Measurements from ENCODE around the gene GIN1. TPM values are rescaled to one million over a fixed set of nuclear protein-coding genes. Genes with fewer than 3 reads are reported as not detected.
A peak's percentile ranks its signal among the peaks of the same experiment; 100 is the strongest.

The GIN1 gene
- total RNA-seq, 2 donors from 2014 or later, result 5.9 to 8.0 TPM

- Histone ChIP-seq H3K4me3 (peak overlapping the region; percentile 67), H3K27me3 (no peaks in the 10 kb centered on the region), H3K9ac (ENCODE audit: low read depth in 2 of 2, low read length in 2 of 2) (peak overlapping the region; percentile 75 to 97), H3K27ac (peak overlapping the region; percentile 97), H3K9me3 (no peaks in the 10 kb centered on the region), H3K36me3 (no peaks in the 10 kb centered on the region), H3K4me1 (peaks cover 4% of the 10 kb centered on the region)
- intact Hi-C loops (cut with DNase I), result no loop called here
- TF ChIP-seq CTCF (IDR thresholded peaks at IDR 0.05), result no peak
- DNase-seq, result no peak
Measured at GRCh38 chr5:103119070-103119764, 721 bp downstream of the GIN1 start.

GRCh38 chr5:103117471-103117991 lies 2.4 kb downstream of the GIN1 start:
- Histone ChIP-seq H3K27ac (no peak overlapping the region), H3K9ac (ENCODE audit: low read depth in 2 of 2, low read length in 2 of 2) (no peak overlapping the region), H3K4me1 (peaks cover 4% of the 10 kb centered on the region), H3K27me3 (no peaks in the 10 kb centered on the region), H3K4me3 (no peak overlapping the region), H3K9me3 (no peaks in the 10 kb centered on the region), H3K36me3 (no peaks in the 10 kb centered on the region)
- TF ChIP-seq CTCF (IDR thresholded peaks at IDR 0.05), result no peak
- no peak for DNase-seq
- intact Hi-C loops (cut with DNase I), result no loop called here

- Histone ChIP-seq H3K27me3 (no peaks in the 10 kb centered on the region), H3K4me1 (no peaks in the 10 kb centered on the region), H3K9me3 (no peaks in the 10 kb centered on the region), H3K27ac (no peak overlapping the region), H3K9ac (ENCODE audit: low read depth in 2 of 2, low read length in 2 of 2) (no peak overlapping the region), H3K4me3 (no peak overlapping the region), H3K36me3 (no peaks in the 10 kb centered on the region)
- DNase-seq, result no peak
- no peak for TF ChIP-seq CTCF (IDR thresholded peaks at IDR 0.05)
- intact Hi-C loops (cut with DNase I), result no loop called here
Measured at GRCh38 chr5:103114440-103114839, 5.5 kb downstream of the GIN1 start.

- no peak for TF ChIP-seq CTCF (IDR thresholded peaks at IDR 0.05)
- H3K9me3 ChIP-seq, result no peaks in the 10 kb centered on the region
- no peak overlapping the region for H3K27ac ChIP-seq
- H3K4me1 ChIP-seq, result no peaks in the 10 kb centered on the region
- no peak overlapping the region for H3K4me3 ChIP-seq
- no peaks in the 10 kb centered on the region for H3K36me3 ChIP-seq
- no peak for DNase-seq
- no peaks in the 10 kb centered on the region for H3K27me3 ChIP-seq
- H3K9ac ChIP-seq (ENCODE audit: low read depth in 2 of 2, low read length in 2 of 2), result no peak overlapping the region
- intact Hi-C loops (cut with DNase I), result no loop called here
Measured at GRCh38 chr5:103112910-103113309, 7.0 kb downstream of the GIN1 start.

GRCh38 chr5:103111468-103111867 lies 8.5 kb downstream of the GIN1 start:
- H3K4me1 ChIP-seq, result no peaks in the 10 kb centered on the region
- no peaks in the 10 kb centered on the region for H3K36me3 ChIP-seq
- no peaks in the 10 kb centered on the region for H3K9me3 ChIP-seq
- H3K27me3 ChIP-seq, result no peaks in the 10 kb centered on the region
- DNase-seq, result no peak
- H3K27ac ChIP-seq, result no peak overlapping the region
- H3K9ac ChIP-seq (ENCODE audit: low read depth in 2 of 2, low read length in 2 of 2), result no peak overlapping the region
- TF ChIP-seq CTCF (IDR thresholded peaks at IDR 0.05), result no peak
- intact Hi-C loops (cut with DNase I), result no loop called here
- no peak overlapping the region for H3K4me3 ChIP-seq
